Subcutaneous adipose tissue (tissue), 4 donors: ENCODE measurements around the gene ANAPC2. TPM values are rescaled to one million over a fixed set of nuclear protein-coding genes. Genes with fewer than 3 reads are reported as not detected.

Experiments used
- CTCF ChIP-seq: fragments of 450-650 bp; IDR thresholded peaks from one replicate; pipeline ENCODE4 v1.5.1; 2016; ENCODE audit warnings: low read depth, mild to moderate bottlenecking, control low read depth, antibody characterized with exemption, moderate library complexity
- total RNA-seq, 4 donors: library from RNA; depleted of rRNA; stranded (reverse); fragments of >200 nt; gene quantifications; one replicate each; pipeline ENCODE4 v1.1.0, GENCODE V29; 2016

The ANAPC2 gene
- total RNA-seq, 4 donors from 2014 or later = 11.6 to 53.1 (median 22.6) TPM

DNA sequence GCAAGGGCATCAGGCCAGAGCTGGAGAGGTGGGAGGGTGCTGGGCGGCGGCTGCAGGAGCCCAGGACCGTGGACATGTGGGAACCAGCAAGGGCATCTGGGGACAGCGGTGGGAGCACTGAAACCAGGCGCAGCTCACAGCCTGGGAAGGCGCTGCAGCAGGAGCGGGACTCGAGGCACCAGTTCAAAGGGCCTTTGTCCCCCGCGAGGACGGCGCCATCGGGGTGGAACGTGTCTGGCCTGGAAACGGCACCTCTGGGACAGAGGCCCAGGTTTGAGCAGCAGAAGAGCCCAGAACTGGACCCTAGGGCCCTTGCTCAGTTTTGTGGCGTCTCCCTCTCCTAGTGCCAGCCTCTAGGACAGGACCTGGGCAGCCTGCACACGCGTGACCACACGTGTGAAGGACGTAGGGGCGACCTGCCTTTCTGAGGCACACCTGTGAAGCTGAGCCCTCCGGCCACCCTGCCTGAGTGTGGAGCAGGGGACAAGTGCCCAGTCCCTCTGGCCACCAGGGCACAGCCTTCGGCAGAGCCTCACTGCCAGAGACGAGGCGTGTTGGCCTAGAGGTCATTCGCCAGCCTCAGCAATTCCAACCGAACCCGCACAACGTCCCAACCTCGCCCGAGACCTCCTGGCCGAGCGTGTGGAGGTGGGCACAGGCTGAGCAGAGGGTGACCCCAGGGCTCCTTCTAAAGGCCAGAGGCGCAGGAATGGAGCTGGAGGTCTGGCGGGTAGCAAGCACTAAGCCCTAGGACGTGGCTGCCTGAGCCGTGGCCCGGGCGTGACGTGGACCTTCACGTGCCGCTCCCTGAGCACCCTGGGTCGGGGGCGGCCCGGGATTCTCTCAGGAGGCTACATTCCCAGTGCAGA lies 14.3 kb downstream of the ANAPC2 start:
- TF ChIP-seq CTCF = no peak

DNA sequence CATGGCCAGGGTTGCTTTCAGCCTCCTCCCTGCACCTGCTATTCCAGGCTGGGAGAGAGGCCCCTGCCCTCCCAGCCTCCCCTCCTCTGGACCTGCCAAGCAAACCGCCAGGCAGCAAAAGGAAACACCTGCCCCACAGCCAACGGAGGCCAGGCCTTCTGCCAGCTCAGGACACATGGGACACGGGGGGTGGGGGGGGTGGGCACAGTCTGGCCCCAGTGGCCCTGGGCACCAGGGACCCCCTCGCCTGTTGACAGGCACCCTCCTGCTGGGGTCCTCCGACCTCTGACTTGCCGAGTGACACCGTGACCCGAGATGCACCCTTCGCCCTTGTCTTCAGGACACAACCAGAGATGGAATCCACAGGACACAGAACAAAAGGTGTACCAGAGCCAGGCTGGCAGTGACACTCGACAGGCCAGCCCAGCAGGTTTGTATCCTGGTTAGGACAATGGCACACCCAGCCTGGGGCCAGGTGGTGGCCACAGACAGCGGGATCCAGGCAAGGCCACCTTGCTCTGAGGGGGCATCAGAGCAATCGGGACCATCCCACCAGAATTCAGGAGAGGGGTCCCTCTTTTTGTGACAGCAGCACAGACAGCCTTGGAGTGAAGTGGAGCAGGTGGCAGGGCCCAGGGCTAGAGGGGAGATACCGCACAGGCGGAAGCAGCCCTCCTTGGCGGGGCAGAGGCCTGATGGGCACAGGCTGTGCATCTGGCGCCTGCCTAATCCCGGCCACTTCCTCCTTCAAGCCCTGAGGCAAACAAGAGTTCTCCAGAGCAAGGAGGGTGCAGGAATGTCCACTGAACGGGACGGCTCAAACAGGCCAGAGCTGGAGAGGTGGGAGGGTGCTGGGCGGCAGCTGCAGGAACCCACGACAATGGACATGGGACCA lies 15.2 kb downstream of the ANAPC2 start:
- TF ChIP-seq CTCF = no peak

DNA sequence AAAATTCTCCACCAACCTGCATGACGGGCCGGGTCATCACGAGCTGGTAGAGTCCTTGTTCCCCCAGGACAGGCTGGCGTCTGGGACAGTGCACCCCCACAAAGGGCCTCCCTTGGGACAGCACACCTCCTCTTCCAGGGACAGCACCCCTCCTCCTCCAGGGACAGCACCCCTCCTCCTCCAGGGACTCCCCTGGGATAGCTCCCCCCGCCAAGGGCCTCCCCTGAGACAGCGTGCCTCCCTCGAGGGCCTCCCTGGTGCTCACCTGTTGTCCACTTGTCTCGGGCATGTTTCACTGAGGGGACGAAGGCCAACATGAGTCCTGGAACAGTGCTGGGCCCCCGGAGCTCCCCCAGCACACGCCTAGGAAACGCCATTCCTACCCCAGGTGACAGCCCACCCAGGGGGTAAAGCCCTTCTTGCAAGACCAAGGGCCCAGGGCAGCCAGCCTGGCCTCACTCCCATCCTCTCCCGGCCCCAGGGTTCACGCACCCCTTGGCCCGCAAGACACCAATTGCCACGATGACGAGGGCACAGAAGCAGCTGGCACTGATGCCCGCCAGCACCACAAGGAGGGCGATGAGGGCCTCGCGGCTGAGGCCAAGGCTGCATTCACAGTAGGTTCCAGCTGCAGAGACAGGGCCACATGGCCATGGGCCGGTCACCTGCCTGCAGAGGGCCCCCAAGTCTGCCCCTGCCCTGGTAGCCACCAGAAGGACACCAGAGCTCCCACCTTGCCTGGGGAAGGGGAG lies 17.0 kb downstream of the ANAPC2 start:
- TF ChIP-seq CTCF = no peak

- no peak for TF ChIP-seq CTCF
Observed at GRCh38 chr9:137170486-137171148, 17.7 kb downstream of the ANAPC2 start.

GRCh38 chr9:137169896-137170358 lies 18.4 kb downstream of the ANAPC2 start, which contains the start of gene LRRC26:
LRRC26 (minus strand) TSS chr9:137170051; CDS start chr9:137169943, 108 bp downstream.
- TF ChIP-seq CTCF = no peak

DNA sequence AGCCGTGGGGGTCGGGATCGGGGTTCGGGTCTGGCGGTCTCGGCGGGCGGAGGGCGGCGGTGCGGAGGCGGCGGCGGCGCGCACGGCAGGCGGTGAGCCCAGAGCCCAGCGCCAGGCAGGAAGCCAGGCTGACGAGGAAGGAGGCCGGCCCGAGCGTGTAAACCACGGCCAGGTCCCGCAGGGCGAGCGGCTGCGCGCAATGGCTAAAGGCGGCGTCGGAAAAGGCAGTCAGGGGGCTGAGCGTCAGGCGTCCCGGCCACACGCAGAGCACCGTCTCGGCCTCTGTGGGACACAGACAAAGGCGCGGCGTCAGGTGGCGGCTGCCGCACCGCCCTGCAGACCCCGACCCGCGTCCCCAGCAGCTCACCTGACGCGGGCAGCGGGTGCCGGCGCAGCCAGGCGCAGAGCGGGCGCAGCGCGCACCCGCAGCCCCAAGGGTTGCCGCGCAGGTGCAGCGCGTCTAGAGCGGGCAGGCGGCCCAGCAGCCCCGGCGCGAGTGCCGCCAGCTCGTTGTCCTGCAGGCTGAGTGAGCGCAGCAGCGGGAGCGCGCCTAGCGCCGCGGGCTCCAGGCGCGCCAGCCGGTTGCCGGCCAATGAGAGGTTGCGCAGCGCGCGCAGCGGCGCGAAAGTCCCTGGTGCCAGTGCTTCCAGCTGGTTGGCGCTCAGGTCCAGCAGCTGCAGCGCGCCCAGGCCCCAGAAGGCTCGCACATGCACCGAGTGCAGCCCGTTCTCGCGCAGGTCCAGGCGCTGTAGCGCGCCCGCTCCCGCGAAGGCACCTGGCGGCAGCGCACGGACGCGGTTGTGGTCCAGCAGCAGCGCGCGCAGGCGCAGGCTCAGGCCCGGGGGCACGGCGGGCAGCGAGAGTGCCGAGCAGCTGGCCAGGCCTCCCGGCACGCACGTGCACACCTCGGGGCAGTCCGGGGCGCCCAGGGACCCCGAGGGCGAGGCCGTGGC lies 19.2 kb downstream of the ANAPC2 start:
- no peak for TF ChIP-seq CTCF
